ENCODE data around the gene SIGLEC8.

DNA sequence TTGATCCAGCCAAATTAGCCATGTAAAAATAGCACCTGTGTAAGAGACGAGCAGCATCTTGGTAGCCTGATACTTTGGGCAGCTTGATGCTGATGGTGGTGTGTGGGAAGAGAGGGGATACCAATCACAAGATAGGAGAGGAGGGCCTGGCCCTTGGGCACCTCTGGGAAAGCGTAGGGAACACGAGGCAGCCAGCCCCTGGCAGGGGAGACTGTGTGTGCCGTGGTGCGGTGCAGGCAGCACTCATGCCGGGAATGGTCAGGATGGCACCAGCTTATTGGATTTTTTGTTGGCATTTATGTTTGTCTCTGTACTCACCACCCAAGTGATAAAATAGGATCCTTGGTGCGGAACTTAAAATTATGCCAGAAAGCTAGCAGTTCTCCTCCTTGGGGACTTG lies 10.2 kb downstream of the SIGLEC8 start:
- TF ChIP-seq, protein P1, sequence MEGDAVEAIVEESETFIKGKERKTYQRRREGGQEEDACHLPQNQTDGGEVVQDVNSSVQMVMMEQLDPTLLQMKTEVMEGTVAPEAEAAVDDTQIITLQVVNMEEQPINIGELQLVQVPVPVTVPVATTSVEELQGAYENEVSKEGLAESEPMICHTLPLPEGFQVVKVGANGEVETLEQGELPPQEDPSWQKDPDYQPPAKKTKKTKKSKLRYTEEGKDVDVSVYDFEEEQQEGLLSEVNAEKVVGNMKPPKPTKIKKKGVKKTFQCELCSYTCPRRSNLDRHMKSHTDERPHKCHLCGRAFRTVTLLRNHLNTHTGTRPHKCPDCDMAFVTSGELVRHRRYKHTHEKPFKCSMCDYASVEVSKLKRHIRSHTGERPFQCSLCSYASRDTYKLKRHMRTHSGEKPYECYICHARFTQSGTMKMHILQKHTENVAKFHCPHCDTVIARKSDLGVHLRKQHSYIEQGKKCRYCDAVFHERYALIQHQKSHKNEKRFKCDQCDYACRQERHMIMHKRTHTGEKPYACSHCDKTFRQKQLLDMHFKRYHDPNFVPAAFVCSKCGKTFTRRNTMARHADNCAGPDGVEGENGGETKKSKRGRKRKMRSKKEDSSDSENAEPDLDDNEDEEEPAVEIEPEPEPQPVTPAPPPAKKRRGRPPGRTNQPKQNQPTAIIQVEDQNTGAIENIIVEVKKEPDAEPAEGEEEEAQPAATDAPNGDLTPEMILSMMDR (IDR thresholded peaks at IDR 0.05) = no peak
- TF ChIP-seq POLR2A (IDR thresholded peaks at IDR 0.05) = no peak

Measured in right lobe of liver (tissue), 4 donors.